HG03521 (cell line): Measurements from ENCODE around the gene RAP1A.
"Not testable (repeated sequence)": the region's sequence is repeated elsewhere in the genome, so short reads cannot be mapped to it uniquely, and the experiment has no call there.

Experiments used
- ATAC-seq: cut with Tn5 transposase; IDR thresholded peaks from one replicate; pipeline ENCODE4 v1.9.1; 2021; ENCODE audit warnings: mild to moderate bottlenecking, moderate library complexity; ENCODE audit not compliant: unreplicated experiment

The RAP1A gene

GRCh38 chr1:111660204-111661150, 40.9 kb downstream of the RAP1A start:
- no peak for ATAC-seq

- no peak for ATAC-seq
Observed at GRCh38 chr1:111664652-111665051, 45.1 kb downstream of the RAP1A start.

GRCh38 chr1:111665497-111665896, 45.9 kb downstream of the RAP1A start:
- ATAC-seq, result no peak

GRCh38 chr1:111666828-111667227, 47.2 kb downstream of the RAP1A start:
- ATAC-seq, result no peak

GRCh38 chr1:111669268-111669667, 49.7 kb downstream of the RAP1A start:
- ATAC-seq, result no peak

GRCh38 chr1:111671852-111672251, 52.3 kb downstream of the RAP1A start:
- no peak for ATAC-seq

GRCh38 chr1:111672331-111672730, 52.7 kb downstream of the RAP1A start:
- ATAC-seq, result no peak

- ATAC-seq, result no peak
Observed at GRCh38 chr1:111677604-111678003, 58.0 kb downstream of the RAP1A start.

GRCh38 chr1:111679541-111679940, 60.0 kb downstream of the RAP1A start:
- ATAC-seq, result no peak

GRCh38 chr1:111680212-111680800, 60.7 kb downstream of the RAP1A start:
- ATAC-seq, result not testable (repeated sequence)

GRCh38 chr1:111685293-111686153, 65.9 kb downstream of the RAP1A start:
- not testable (repeated sequence) for ATAC-seq

GRCh38 chr1:111690306-111690617, 70.7 kb downstream of the RAP1A start:
- no peak for ATAC-seq

GRCh38 chr1:111691886-111692285, 72.3 kb downstream of the RAP1A start:
- no peak for ATAC-seq

- no peak for ATAC-seq
Observed at GRCh38 chr1:111695801-111696200, 76.2 kb downstream of the RAP1A start.

- no peak for ATAC-seq
Observed at GRCh38 chr1:111696330-111696729, 76.7 kb downstream of the RAP1A start.

GRCh38 chr1:111699268-111699667, 79.7 kb downstream of the RAP1A start:
- no peak for ATAC-seq

GRCh38 chr1:111702504-111703050, 83.0 kb downstream of the RAP1A start:
- ATAC-seq, result no peak

GRCh38 chr1:111704240-111704639, 84.7 kb downstream of the RAP1A start:
- ATAC-seq, result no peak

- ATAC-seq, result no peak
Observed at GRCh38 chr1:111704776-111705175, 85.2 kb downstream of the RAP1A start.

GRCh38 chr1:111705841-111706240, 86.3 kb downstream of the RAP1A start:
- ATAC-seq, result no peak

- ATAC-seq, result no peak
Observed at GRCh38 chr1:111706921-111707320, 87.3 kb downstream of the RAP1A start.
